ENCODE results near the gene CLDN11.

The CLDN11 gene

DNA sequence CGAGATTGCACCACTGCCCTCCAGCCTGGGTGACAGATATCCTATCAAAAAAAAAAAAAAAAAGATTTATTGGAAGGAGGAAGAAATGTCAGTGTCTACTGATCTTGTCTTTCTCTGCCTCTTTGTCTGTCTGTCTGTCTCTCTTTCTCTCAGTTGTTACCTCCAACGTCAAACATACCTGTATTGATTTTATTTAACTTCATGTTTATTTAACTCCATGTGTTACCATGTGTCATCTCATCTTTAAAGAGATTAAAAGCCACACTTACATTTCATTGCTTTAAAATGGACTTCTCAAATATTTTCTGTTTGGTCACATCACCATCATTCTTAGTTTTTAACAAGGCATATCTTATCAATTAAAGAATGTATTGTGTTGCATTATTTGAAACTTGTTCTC is 9.4 kb downstream of the CLDN11 start:
- no peak for DNase-seq

DNA sequence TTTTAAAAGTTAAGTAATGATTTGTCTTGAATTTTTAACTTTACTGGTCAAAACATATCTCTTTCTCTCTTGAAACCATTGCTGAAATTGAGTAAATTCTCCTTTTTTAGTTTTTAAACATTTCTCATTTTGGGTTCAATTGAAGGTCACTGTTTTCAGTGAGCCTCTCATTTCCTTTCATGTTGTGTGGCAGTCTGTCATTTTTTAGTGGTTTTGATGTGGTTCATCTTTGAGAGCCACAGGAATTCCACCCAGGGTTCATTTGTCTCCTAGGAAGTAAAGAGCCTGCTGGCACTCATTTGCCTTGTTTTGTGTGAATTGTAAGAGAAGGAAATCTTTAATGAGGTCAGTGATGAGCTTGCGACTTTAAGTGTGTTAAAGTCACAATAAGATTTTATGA is 10.4 kb downstream of the CLDN11 start:
- DNase-seq, result no peak

DNA sequence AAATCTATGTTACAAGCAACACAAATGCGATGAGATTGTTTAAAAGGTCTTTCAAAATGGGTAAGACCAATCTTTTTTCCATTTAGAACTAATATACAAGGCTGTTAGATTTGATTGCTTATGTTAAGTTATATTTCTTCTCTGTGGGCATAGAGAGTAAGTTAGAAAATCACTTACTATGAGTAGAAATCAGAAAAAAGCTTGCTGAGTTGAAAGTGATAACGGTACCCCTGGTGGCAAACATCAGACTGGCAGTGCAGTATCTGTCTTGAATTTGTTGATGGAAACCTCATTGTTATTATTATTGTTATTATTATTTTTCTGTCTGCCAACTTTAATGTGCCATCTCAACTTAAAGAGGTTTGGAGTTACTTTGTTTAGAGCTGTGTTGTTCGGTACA is 12.4 kb downstream of the CLDN11 start:
- DNase-seq, result no peak

DNA sequence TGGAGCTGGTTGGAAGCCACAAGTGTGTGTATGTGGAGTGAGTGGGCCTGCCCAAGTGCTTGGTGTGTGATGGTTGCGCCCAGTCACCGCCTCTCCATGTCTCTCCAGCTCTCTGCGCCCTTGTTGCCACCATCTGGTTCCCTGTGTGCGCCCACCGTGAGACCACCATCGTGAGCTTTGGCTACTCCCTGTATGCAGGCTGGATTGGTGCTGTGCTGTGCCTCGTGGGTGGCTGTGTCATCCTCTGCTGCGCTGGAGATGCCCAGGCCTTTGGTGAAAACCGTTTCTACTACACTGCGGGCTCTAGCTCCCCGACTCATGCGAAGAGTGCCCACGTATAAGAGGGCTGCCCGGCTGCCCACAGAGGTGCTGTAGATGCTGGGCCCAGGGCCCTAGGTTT is 13.7 kb downstream of the CLDN11 start:
- no peak for DNase-seq

DNA sequence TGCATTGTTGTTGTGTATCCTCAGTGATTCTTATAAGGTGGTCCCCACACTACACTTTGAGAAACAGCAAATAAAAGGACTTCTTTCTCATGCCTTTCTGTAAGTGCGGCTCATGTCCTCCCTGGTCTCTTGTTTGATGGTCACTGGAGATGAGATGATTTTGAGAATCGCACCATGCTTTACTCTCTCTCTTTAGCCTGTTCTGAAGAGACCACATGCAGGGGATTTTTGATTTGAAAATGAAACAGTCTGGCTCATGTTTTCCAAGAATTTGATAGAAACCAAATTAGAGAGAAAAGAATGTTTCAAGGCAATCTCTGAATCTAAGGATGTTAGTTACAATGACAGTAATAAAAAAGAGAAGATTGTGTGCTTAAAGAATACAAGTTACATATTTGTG is 18.0 kb downstream of the CLDN11 start:
- DNase-seq, result no peak

DNA sequence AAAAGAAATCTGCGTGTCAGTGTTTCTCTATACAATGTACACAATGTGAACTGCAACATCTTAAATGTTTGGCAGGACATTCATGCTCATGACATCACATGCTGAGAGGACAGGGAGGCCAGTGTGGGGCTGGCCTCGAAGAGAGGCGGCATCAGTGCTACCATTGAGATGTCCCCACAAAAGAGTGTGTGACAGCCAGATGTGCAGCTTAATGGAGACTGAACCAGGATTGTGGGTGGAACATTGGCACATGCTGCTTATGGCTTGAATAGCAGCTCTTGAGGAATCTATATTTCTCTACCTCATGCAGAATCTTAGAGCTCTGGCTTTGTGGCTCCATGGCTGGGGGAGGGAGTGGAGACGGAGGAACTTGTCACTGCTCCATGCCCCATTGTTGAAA is 18.5 kb downstream of the CLDN11 start:
- DNase-seq, result no peak

DNA sequence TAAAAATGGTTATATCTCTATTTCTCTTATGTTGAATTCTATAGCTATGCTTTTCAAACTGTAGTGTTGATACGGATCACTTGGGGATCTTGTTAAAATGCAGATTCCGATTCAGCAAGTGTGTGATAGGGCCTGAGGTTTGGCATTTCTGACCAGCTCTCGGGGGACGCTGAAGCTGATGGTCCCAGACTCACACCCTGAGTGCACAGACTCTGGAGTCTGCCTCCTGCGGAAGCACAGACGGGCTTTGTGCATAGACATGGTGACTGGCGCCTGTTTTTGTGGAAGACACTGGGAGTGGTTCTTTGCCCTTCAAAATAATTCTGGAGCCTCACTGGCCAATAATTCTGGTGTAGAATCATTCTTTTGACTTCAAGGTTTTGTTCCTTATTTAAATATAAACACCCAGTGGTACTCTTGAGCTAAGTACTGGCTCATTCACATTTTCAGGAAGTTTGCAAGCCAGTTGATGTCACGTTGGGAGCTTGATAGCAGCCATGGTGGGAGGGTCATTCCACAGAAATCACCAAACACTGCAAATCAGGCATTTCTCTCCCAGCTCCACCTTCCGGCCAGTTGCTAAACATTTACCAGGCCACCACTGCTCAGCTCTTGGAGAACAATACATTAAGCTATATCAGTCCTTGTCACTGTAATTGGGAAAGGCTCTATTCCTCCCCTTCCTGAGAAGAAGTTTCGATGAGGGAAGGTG is 19.2 kb downstream of the CLDN11 start:
- no peak for DNase-seq

DNA sequence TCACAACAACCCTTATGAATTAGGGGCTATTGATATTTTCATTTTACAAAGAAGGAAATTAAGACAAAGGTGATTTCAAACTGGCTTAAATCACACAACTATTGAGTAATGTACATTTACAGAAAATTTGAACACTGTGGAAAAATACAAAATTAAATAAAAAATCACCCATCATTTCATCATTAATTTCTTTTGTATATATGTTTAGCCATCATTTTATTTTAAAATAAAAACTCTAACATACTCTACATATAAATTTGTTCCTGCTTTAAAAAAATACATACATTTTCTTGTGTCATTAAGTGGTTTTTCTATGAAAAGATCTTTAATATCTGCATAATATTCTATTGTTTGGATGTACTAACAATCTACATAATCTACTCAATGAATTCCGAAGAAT is 20.2 kb downstream of the CLDN11 start:
- no peak for DNase-seq

DNA sequence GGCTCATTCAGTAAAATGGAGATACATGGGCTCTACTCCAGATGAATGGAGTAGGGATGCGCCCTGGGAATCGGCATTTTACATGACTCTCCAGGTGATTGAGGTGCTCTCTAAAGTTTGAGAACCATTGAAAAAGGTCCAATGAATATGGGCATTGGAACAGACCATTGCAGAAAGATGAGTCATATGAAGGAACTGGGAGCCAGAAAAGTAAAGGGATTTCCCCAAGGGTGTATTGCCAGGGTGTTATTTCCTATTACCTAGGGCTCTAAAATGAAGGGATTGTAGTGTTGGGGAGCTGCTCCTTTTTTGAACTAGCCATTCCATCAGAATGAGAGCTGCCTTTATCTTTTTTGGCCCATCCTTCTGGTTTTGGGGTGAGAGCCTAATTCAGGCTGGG is 21.7 kb downstream of the CLDN11 start:
- DNase-seq, result no peak

DNA sequence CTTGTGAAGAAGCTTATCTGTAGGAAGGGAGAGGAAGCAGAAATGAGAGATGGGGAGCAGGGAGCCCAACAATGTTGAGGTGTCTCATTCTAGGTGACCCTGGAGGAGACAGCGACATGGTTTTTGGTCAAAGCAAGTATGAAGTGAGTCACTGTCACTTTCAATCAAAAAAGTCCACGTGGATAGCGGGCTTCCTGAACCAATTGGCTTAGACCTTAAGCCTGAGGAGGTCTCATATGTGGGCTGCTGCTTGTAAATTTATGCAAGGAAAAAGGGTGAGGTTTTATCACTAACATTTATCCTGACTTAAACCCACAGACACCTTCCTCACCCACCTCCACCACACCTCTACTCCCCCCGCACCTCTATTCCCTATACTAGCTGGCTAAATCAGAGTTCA is 22.7 kb downstream of the CLDN11 start:
- no peak for DNase-seq

DNA sequence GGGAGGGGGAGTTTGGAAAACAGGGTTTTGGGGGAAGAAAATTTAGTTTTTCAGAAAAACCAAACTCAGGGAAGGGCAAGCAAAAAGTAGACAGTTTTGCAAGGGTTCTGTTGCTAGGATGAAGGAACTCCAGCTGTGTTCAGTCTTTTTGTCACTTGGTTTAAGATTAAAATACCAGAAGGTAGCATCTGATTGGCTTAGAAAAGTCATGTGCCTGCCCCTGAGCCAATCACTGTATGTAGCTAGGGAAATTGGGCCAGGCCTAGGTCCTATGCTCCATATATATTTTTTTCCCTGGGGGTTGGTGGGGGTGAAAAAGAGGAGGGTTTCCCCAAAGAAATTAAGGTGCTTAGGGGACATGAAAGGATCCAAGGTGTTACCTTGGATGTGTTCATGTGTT is 24.3 kb downstream of the CLDN11 start:
- no peak for DNase-seq

DNA sequence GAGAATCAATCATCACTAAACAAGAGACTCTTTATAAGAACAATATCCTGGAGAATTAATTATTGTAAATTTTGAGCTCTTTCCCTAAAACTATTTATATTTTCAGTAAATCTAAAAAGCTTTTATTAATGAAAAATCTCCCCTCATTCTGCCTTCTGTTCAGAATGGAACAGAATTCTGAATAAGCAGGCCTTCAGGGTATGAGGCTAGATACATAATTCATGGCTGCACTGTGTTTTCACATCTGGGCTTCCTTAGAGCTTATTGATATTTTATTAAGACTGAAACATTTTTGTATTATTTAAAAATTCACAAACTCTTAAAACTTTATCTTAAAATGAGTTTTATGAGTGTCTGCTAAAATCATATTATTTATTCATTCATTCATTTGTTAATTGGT is 24.8 kb downstream of the CLDN11 start:
- DNase-seq, result no peak

DNA sequence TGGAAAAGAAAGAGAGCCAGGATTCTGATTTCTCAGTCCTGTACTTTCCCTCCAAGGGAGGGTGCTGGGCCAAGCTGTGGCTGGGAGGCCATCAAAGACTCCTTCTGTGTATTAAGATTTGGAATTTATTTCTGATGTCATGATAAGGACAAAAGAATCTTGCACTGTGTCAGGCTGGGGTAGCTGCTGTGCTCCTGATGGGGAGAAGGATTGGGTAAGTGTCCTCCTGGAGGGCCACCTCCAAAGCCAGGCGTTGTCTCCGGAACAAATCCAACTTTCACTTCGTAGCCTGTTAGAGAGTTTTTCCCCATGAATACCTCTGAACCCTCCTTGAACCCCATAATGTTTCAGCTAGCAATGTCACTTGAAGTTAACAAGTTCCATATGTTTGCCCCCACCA is 29.9 kb downstream of the CLDN11 start:
- no peak for DNase-seq

DNA sequence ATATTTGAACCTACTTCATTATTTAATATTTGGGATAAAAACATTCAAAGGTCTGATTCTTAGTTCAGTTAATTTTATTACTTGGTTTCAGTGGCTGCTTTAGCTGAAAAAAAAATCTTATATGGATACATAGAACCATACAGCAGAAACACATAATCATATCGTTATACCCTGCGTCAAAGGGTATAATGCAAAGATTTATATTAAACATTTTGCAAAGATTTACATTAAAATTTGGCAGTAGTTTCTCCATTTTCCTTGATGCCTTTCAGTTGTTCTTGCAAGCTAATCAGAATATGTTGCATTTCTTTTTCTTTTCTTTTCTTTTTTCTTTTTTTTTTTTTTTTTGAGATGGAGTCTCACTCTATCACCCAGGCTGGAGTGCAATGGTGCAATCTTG is 31.4 kb downstream of the CLDN11 start:
- DNase-seq, result no peak

DNA sequence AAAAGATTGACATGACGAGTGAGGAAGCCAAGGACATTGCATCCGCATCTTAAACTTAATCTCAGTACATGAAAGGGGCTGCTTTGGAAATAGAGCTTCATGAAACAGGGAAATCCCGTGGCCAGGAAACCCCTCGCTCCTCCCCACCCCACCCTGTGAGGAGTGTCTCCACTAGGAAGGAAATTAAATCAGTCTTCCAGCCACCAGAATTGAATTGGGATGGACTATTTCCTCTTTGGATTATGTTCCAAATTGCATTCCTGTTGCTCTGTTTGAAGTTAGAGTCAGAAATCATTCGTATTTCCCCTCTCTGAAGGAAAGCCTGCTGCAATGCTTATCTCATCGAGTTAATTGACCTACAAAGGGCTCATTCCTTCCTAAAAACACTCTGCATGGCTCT is 35.8 kb downstream of the CLDN11 start:
- no peak for DNase-seq

DNA sequence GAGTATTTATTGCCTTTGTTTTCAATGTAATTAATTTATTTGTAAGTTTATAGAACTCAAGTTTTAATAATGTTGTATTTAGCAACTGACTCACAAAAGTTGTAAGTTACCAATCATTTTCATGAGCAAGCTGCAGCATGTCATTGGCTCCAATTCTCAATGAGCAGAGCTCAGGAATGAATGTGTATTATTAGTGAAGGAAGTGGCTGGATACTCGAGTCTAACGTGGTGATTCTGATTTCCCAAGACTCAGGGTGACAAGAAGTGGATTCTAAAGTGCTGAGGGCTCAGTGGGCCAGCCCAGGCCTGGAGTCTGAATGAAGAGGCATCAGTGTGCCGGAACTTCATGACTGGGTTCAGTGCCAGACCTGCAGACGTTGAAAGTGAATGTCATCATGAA is 39.6 kb downstream of the CLDN11 start:
- DNase-seq, result no peak

DNA sequence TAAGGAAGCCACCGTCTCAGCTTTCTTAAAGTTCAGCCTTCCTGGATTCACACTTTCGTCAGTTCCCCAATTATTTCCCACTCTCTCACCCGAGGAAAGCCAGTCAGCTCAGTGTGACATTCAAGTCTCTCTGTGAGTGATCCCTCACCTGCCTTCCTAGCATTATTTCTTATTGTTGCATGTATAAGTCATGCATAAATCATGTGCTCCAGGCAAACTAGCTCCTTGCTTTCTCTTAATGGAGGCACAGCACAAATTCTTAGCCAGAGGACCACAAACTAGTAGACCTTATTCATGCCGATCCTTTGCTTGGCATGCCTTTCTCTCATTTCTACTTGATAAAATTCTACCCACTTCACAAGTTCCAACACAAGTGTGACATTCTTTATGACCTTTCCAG is 44.3 kb downstream of the CLDN11 start:
- no peak for DNase-seq

DNA sequence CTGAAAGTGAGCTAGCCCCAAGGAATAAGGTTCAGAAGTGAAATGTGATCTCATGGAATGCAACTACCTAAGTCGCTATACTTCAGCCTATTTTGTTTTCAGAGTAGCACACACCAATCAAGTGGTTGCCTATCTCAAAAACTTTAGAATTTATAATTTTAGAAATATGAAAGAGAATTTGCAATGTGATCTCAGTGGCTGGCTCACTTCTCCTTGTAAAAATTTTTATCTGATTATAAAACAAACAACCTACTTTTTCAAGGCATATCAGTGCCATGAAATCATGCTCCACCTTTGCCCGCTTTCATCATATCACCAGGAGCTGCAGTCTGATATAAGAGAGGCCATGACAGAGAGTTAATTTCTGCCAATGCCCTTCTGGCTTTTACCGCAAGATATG is 47.3 kb downstream of the CLDN11 start:
- no peak for DNase-seq

DNA sequence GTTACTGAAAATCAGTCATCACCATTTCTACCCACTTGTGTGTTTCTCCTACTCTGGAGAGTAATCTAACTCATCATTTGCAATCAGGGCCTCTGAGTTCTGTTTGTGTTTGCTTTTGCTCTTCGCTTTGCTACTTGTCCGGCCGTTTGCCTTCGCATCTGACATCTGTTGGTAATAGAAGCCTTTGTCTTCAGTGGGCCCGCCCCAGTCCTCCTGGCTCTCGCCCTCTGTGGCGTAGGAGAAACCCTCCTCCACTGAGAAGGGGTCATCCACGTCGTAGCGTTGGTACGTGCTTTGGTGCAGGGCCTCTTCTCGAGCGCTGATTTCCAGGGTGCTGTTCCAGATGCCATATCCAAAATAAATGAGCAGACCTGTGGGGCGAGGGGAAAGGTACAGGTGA is 48.3 kb downstream of the CLDN11 start:
- peak; percentile 11 for DNase-seq

DNA sequence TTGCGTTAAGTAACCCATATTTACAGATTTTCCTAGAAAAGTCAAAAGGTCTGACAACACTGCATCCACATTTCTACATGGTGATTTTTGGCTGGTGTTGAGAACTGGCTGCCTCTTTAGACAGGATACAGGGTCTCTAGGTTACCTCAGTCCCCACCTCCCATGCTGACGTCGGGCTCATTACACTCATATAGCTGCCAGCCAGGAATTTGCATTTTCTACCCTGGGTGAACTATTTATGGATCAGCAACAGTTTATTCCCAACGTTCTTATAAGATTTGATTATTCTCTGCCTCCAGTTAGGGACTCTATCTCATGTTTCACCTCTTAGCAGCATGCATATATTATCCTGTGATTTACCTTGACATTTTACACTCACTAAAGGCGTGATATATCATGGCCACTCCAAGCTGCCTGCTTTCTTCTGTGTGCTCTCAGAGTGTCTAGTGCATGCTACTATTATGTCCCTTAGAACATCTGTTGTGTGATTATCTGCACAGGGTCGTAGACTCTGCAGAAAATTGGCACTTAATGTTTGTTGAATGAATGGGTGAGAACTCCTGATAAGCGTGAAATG is 49.0 kb downstream of the CLDN11 start:
- no peak for DNase-seq

DNA sequence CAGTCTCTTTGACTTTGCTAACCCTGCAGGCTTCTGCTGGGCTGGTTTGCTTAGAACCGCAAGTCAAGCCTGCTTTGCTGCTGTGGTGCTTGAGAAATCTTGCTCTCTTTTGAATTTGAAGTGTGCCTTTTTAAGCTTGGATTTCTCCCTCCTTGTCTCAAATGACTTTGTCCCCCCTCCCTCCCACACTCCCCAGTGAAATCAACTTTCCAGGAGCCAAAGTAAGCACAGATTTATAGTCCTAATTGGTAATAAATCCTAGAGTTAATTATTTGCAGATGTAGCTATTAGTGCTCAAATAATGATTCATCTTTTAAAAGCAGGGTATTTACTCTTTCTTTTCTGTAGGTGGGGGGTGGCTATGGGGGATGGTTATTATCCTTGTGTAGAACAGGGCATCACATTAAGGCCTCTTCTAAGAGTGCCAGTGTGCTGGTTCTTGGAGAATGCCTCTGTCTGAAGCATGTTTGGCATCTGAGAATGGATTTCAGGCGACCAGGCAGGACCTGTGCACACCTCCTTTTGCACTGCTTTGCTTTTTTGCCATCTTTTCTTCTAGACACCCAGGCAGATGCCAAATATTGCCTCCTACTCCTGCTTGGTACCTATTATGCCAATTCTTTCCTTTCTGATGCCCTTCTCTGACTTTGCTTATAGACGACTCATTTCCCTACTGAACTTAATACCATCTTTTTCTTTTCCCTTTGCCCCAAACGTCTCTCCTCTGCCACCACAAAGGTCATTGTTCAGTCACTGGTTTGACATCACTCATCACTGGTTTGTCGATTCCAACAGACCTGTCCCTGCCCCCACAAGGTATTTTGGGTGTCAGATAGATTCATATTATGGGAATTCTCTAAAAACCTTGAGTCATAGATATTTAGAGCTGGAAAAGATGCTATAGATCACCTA is 50.7 kb downstream of the CLDN11 start:
- DNase-seq, result peak; percentile 16

DNA sequence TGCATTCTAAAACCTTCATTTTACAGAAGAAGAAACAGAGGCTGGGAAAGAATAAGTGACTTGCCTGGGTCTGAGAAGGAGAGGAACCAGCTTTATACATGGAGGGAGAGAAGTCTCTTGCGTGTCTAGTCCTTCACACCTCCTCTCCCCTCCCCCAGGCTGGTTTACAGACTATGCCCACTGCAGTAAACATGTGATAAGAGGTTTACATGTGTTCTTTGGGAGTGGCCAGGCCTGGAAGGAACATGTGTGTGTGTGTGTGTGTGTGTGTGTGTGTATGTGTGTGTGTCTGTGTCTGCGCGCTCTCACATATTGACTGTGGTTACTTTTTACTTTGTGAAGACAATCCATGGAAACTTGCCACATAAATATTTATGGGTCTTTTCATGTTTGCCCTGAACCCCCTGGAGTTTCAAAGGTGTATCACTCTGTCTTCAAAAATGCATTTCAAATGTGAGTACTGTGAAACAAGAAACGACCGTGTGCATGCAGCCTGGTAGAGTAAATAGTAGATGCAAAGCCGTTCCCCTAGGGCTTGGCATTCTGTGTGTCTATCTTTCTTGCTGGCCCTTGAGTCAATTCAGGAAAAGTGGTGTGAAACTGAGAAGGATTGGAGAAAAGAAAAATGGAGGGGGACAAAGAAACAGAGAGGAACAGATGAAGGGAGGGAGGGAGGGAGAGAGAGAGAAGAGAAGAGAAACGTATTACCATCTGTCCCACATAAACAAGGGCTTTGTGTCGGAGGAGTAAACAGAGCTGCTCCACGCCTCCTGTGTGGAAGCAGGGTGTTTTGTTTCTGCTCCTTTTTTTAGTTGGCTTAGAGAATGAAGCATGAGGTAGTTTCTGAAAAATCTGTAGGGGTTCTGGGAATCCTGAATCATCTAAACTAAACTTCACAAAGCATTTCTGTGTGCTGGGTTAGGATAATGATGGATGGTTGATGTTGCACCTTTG is 51.7 kb downstream of the CLDN11 start:
- no peak for DNase-seq

DNA sequence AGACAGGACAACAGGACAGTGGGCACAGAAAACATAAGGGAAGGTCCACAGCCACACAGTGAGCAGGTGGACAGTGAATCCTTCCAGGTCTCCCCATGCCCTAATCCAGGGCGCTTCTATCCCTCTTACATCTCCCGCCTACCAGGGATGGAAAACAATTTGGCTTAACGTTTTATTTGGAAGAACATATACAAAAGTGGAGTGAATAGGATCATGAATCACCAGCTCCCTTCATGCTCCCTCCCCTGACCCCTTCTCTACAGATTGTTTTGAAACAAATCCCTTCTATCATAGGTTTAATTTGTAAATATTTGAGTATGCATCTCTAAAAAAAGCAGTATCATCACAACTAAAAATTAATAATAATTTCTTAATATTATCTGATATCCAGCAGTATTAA is 52.5 kb downstream of the CLDN11 start:
- DNase-seq, result no peak
